Right lobe of liver (tissue), 4 donors: ENCODE results near the gene FKBP15.

ENCODE experiments used
- POLR2A ChIP-seq: fragments of 450-650 bp; IDR thresholded peaks from one replicate; pipeline ENCODE4 v1.6.1; 2017; ENCODE audit warnings: antibody characterized with exemption, mild to moderate bottlenecking
- TF ChIP-seq, protein P1 (sequence below), 4 donors: fragments of 200-600 bp in 3 of 4; fragments of 450-650 bp in 1 of 4; IDR thresholded peaks; one replicate each; pipeline versions ENCODE4 v1.5.1 to v1.8.0; 2016 to 2022; ENCODE audit warnings: antibody characterized with exemption in 4 of 4, mild to moderate bottlenecking in 2 of 4
- donor health status: DM: no; HTN: no; CAD: no.
- donor health status: DM: no; HTN: no; CAD: no.
- donor health status: DM: no; HTN: yes; CAD: no.

- TF ChIP-seq, protein P1, sequence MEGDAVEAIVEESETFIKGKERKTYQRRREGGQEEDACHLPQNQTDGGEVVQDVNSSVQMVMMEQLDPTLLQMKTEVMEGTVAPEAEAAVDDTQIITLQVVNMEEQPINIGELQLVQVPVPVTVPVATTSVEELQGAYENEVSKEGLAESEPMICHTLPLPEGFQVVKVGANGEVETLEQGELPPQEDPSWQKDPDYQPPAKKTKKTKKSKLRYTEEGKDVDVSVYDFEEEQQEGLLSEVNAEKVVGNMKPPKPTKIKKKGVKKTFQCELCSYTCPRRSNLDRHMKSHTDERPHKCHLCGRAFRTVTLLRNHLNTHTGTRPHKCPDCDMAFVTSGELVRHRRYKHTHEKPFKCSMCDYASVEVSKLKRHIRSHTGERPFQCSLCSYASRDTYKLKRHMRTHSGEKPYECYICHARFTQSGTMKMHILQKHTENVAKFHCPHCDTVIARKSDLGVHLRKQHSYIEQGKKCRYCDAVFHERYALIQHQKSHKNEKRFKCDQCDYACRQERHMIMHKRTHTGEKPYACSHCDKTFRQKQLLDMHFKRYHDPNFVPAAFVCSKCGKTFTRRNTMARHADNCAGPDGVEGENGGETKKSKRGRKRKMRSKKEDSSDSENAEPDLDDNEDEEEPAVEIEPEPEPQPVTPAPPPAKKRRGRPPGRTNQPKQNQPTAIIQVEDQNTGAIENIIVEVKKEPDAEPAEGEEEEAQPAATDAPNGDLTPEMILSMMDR (IDR thresholded peaks at IDR 0.05): no peak
- no peak for TF ChIP-seq POLR2A
Observed at GRCh38 chr9:113216406-113216805, 4.7 kb downstream of the FKBP15 start.
